RKO (cell line): ENCODE results near the gene RNF225.
"Not testable (repeated sequence)": the region's sequence is repeated elsewhere in the genome, so short reads cannot be mapped to it uniquely, and the experiment has no call there.

Experiments
- DNase-seq: peaks from one replicate; pipeline ENCODE4 v3.0.0-alpha.2; 2016; ENCODE audit warnings: low spot score

RNF225 gene

GRCh38 chr19:58395220-58395978, at the start of gene RNF225:
TSS of gene RNF225 (plus strand) at chr19:58395656. CDS start at chr19:58396090, 434 bp downstream.
- DNase-seq, result no peak

GRCh38 chr19:58346961-58347929, 48.2 kb upstream of the RNF225 start:
- peak; percentile 58 for DNase-seq

GRCh38 chr19:58348080-58348479, 47.4 kb upstream of the RNF225 start:
- not testable (repeated sequence) for DNase-seq

GRCh38 chr19:58349590-58349989, 45.9 kb upstream of the RNF225 start:
- DNase-seq, result no peak

- DNase-seq, result no peak
Observed at GRCh38 chr19:58350001-58350861, 45.2 kb upstream of the RNF225 start.

GRCh38 chr19:58350871-58351557, 44.4 kb upstream of the RNF225 start:
- DNase-seq, result no peak

- DNase-seq, result no peak
Observed at GRCh38 chr19:58351558-58351878, 43.9 kb upstream of the RNF225 start.

GRCh38 chr19:58351990-58352755, 43.3 kb upstream of the RNF225 start:
- DNase-seq, result no peak

- no peak for DNase-seq
Observed at GRCh38 chr19:58352760-58353671, 42.4 kb upstream of the RNF225 start, which contains the start of gene A1BG. TSS of gene A1BG (minus strand) at chr19:58353492. CDS start at chr19:58353437, 55 bp downstream.

GRCh38 chr19:58353717-58354477, 41.6 kb upstream of the RNF225 start:
- no peak for DNase-seq

GRCh38 chr19:58354478-58355030, 40.9 kb upstream of the RNF225 start:
- no peak for DNase-seq

- DNase-seq, result no peak
Observed at GRCh38 chr19:58355215-58355796, 40.1 kb upstream of the RNF225 start.

GRCh38 chr19:58355908-58356765, 39.3 kb upstream of the RNF225 start:
- DNase-seq, result no peak

GRCh38 chr19:58356766-58357480, 38.5 kb upstream of the RNF225 start:
- no peak for DNase-seq

- no peak for DNase-seq
Observed at GRCh38 chr19:58357481-58358145, 37.8 kb upstream of the RNF225 start.

- peak; percentile 80 for DNase-seq
Observed at GRCh38 chr19:58361900-58362271, 33.6 kb upstream of the RNF225 start.
